ENCODE results near the gene P2RX3. TPM values are rescaled to one million over a fixed set of nuclear protein-coding genes. Genes with fewer than 3 reads are reported as not detected.
A peak's percentile ranks its signal among the peaks of the same experiment; 100 is the strongest.
"Not testable (repeated sequence)": the region's sequence is repeated elsewhere in the genome, so short reads cannot be mapped to it uniquely, and the experiment has no call there.

Gene P2RX3
- total RNA-seq, 1 donor from 2014 or later = not detected

GRCh38 chr11:57359896-57360690, 21.9 kb downstream of the P2RX3 start:
- Histone ChIP-seq H3K27me3 (ENCODE audit: low read depth) (no peaks in the 10 kb centered on the region), H3K4me3 (no peak overlapping the region), H3K9me3 (no peaks in the 10 kb centered on the region), H3K36me3 (no peaks in the 10 kb centered on the region), H3K4me1 (peaks cover 5% of the 10 kb centered on the region), H3K27ac (no peak overlapping the region)
- no peak for TF ChIP-seq CTCF (IDR thresholded peaks at IDR 0.05)
- intact Hi-C loops (cut with DNase I) = no loop called here
- ATAC-seq (no peak), DNase-seq (no peak)

GRCh38 chr11:57360991-57361390, 22.8 kb downstream of the P2RX3 start:
- H3K27me3 ChIP-seq (ENCODE audit: low read depth) = no peaks in the 10 kb centered on the region
- DNase-seq = no peak
- peaks cover 5% of the 10 kb centered on the region for H3K4me1 ChIP-seq
- ATAC-seq = no peak
- no peaks in the 10 kb centered on the region for H3K36me3 ChIP-seq
- no peak for TF ChIP-seq CTCF (IDR thresholded peaks at IDR 0.05)
- no peak overlapping the region for H3K27ac ChIP-seq
- no peaks in the 10 kb centered on the region for H3K9me3 ChIP-seq
- H3K4me3 ChIP-seq = no peak overlapping the region
- intact Hi-C loops (cut with DNase I) = no loop called here

GRCh38 chr11:57361420-57361819, 23.3 kb downstream of the P2RX3 start:
- intact Hi-C loops (cut with DNase I); H3K4me3 ChIP-seq; H3K27me3 ChIP-seq (ENCODE audit: low read depth); ATAC-seq; H3K9me3 ChIP-seq; H3K4me1 ChIP-seq; H3K27ac ChIP-seq; DNase-seq; H3K36me3 ChIP-seq: not testable (repeated sequence)

GRCh38 chr11:57361926-57362325, 23.8 kb downstream of the P2RX3 start:
- H3K36me3 ChIP-seq = no peaks in the 10 kb centered on the region
- no peak for TF ChIP-seq CTCF (IDR thresholded peaks at IDR 0.05)
- no peak overlapping the region for H3K4me3 ChIP-seq
- no peak for DNase-seq
- H3K4me1 ChIP-seq = peaks cover 5% of the 10 kb centered on the region
- no peaks in the 10 kb centered on the region for H3K9me3 ChIP-seq
- ATAC-seq = no peak
- intact Hi-C loops (cut with DNase I) = no loop called here
- H3K27ac ChIP-seq = no peak overlapping the region
- H3K27me3 ChIP-seq (ENCODE audit: low read depth) = no peaks in the 10 kb centered on the region

GRCh38 chr11:57363131-57364080, 25.3 kb downstream of the P2RX3 start:
- ATAC-seq = peak in 1 of 2 donors; percentile 11
- no peak for DNase-seq
- H3K9me3 ChIP-seq = no peaks in the 10 kb centered on the region

More at GRCh38 chr11:57363131-57364080, 25.3 kb downstream of the P2RX3 start:
- no peaks in the 10 kb centered on the region for H3K27me3 ChIP-seq (ENCODE audit: low read depth)
- no peak overlapping the region for H3K27ac ChIP-seq
- H3K36me3 ChIP-seq = no peaks in the 10 kb centered on the region
- intact Hi-C loops (cut with DNase I) = no loop called here
- no peak overlapping the region for H3K4me3 ChIP-seq
- no peaks in the 10 kb centered on the region for H3K4me1 ChIP-seq
- TF ChIP-seq CTCF (IDR thresholded peaks at IDR 0.05) = no peak
